Activated T-cell treated with anti-CD3 and anti-CD28 coated beads for 48 hours (primary cell): Measurements from ENCODE around the gene SLC28A1.
A peak's percentile ranks its signal among the peaks of the same experiment; 100 is the strongest.
"Not testable (repeated sequence)": the region's sequence is repeated elsewhere in the genome, so short reads cannot be mapped to it uniquely, and the experiment has no call there.

Source experiments
- DNase-seq: peaks from one replicate; pipeline ENCODE4 v3.0.0-alpha.2; 2020; ENCODE audit warnings: low read depth

The SLC28A1 gene

GRCh38 chr15:84970843-84971242 is 86.4 kb downstream of the SLC28A1 start:
- DNase-seq = no peak

GRCh38 chr15:84973492-84974460 is 89.3 kb downstream of the SLC28A1 start:
- no peak for DNase-seq

GRCh38 chr15:84975871-84976351 is 91.4 kb downstream of the SLC28A1 start:
- no peak for DNase-seq

- DNase-seq = no peak
Observed at GRCh38 chr15:84976746-84977345, 92.4 kb downstream of the SLC28A1 start.

GRCh38 chr15:84979651-84980050 is 95.2 kb downstream of the SLC28A1 start:
- no peak for DNase-seq

GRCh38 chr15:84980196-84981053 is 96.0 kb downstream of the SLC28A1 start:
- peak; percentile 82 for DNase-seq

GRCh38 chr15:84981054-84981710 is 96.7 kb downstream of the SLC28A1 start:
- DNase-seq = peak; percentile 98

- DNase-seq = peak; percentile 56
Observed at GRCh38 chr15:84981711-84982300, 97.3 kb downstream of the SLC28A1 start, which contains the start of gene PDE8A. Gene PDE8A, plus strand, starts transcription at chr15:84981856. Its CDS starts 307 bp downstream, at chr15:84982163.

GRCh38 chr15:84982301-84982920 is 97.9 kb downstream of the SLC28A1 start:
- DNase-seq = peak; percentile 43

- no peak for DNase-seq
Observed at GRCh38 chr15:84983294-84983693, 98.8 kb downstream of the SLC28A1 start.

GRCh38 chr15:84983711-84984110 is 99.2 kb downstream of the SLC28A1 start:
- no peak for DNase-seq

GRCh38 chr15:84985158-84985557 is 100.7 kb downstream of the SLC28A1 start:
- DNase-seq = no peak

GRCh38 chr15:84987351-84987750 is 102.9 kb downstream of the SLC28A1 start:
- not testable (repeated sequence) for DNase-seq

GRCh38 chr15:84987949-84988624 is 103.6 kb downstream of the SLC28A1 start:
- DNase-seq = no peak

GRCh38 chr15:84988909-84989644 is 104.6 kb downstream of the SLC28A1 start:
- DNase-seq = no peak

GRCh38 chr15:84990507-84990906 is 106.0 kb downstream of the SLC28A1 start:
- no peak for DNase-seq

GRCh38 chr15:84991014-84991712 is 106.7 kb downstream of the SLC28A1 start:
- DNase-seq = no peak

GRCh38 chr15:84992157-84992944 is 107.9 kb downstream of the SLC28A1 start:
- DNase-seq = peak; percentile 21
